ENCODE data around the gene TANC1. TPM values are rescaled to one million over a fixed set of nuclear protein-coding genes. Genes with fewer than 3 reads are reported as not detected.
A peak's percentile ranks its signal among the peaks of the same experiment; 100 is the strongest.

TANC1 gene
- total and polyA plus RNA-seq, 2 experiments from 2014 or later = 2.8 to 9.5 TPM

DNA sequence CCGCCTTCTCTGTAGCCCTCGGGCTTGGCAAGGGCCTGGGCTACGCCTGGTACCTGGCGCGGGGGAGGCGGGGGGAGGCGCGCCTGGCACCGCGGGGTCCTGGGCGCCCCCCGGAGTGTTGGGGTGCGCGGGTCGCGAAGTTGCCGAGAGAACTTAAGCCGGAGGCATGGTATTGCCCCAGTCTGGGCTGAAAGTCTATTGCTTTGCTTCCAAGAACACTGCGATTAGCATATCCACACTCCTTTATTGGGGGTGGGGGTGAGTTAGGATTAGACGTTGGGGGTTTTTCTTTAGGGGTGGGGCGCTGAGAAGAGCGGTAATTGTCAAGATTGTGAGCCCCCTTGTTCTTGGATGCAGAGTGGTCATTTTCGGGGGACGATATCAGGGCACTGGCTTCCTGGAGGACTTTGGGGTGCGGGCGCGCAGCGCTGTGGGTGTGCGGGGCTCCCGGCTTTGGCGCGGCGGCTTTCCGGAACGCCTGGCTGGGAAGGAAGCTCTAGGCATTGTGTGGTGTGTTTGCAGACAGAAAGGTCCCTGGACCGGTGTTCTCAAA lies 798 bp downstream of the TANC1 start:
- peak overlapping the region; percentile 98 for H2AFZ ChIP-seq
- peaks cover 6% of the 10 kb centered on the region for H3K4me1 ChIP-seq (ENCODE audit: insufficient read depth)
- peaks cover 42% of the 10 kb centered on the region for H3K27me3 Mint-ChIP-seq (ENCODE audit: insufficient read depth, low read depth, poor library complexity)
- H3K4me2 ChIP-seq = peak overlapping the region; percentile 98
- no peaks in the 10 kb centered on the region for H3K9me2 ChIP-seq (ENCODE audit: insufficient read depth)
- no peak overlapping the region for H3K27ac Mint-ChIP-seq
- H3K79me2 ChIP-seq (replicated peaks; ENCODE audit: insufficient read depth) = peaks cover 30% of the 10 kb centered on the region
- peak; percentile 41 for TF ChIP-seq EZH2 (IDR thresholded peaks at IDR 0.05; ENCODE audit: low read depth, unreplicated experiment)
- no peak for TF ChIP-seq CREB1 (CRISPR knock-in tag; IDR thresholded peaks at IDR 0.05; ENCODE audit: low read depth)
- no peak for TF ChIP-seq EZH2phosphoT487 (IDR thresholded peaks at IDR 0.05; ENCODE audit: unreplicated experiment)
- TF ChIP-seq, protein P1, sequence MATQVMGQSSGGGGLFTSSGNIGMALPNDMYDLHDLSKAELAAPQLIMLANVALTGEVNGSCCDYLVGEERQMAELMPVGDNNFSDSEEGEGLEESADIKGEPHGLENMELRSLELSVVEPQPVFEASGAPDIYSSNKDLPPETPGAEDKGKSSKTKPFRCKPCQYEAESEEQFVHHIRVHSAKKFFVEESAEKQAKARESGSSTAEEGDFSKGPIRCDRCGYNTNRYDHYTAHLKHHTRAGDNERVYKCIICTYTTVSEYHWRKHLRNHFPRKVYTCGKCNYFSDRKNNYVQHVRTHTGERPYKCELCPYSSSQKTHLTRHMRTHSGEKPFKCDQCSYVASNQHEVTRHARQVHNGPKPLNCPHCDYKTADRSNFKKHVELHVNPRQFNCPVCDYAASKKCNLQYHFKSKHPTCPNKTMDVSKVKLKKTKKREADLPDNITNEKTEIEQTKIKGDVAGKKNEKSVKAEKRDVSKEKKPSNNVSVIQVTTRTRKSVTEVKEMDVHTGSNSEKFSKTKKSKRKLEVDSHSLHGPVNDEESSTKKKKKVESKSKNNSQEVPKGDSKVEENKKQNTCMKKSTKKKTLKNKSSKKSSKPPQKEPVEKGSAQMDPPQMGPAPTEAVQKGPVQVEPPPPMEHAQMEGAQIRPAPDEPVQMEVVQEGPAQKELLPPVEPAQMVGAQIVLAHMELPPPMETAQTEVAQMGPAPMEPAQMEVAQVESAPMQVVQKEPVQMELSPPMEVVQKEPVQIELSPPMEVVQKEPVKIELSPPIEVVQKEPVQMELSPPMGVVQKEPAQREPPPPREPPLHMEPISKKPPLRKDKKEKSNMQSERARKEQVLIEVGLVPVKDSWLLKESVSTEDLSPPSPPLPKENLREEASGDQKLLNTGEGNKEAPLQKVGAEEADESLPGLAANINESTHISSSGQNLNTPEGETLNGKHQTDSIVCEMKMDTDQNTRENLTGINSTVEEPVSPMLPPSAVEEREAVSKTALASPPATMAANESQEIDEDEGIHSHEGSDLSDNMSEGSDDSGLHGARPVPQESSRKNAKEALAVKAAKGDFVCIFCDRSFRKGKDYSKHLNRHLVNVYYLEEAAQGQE (IDR thresholded peaks at IDR 0.05; ENCODE audit: unreplicated experiment) = no peak
- TF ChIP-seq NANOG (IDR thresholded peaks at IDR 0.05; ENCODE audit: borderline replicate concordance) = no peak
- H3F3A ChIP-seq (replicated peaks; ENCODE audit: low read depth) = no peaks in the 10 kb centered on the region; the same call in 1 of the 2 replicates
- peak overlapping the region; percentile 95 for H3K4me3 Mint-ChIP-seq
- H4K20me1 ChIP-seq (replicated peaks; ENCODE audit: insufficient read depth) = peaks cover 18% of the 10 kb centered on the region
- peak overlapping the region; percentile 87 for H3K4me3 ChIP-seq
- H3K27ac ChIP-seq (ENCODE audit: low read depth) = no peak overlapping the region
- no peaks in the 10 kb centered on the region; the same call in 1 of the 2 replicates for H3K36me3 ChIP-seq (ENCODE audit: insufficient read depth)
- H3K4me1 Mint-ChIP-seq = peaks cover 18% of the 10 kb centered on the region
- H3K36me3 Mint-ChIP-seq (ENCODE audit: low read depth) = no peaks in the 10 kb centered on the region
- no peaks in the 10 kb centered on the region for H3K9me3 Mint-ChIP-seq
- DNase-seq (ENCODE audit: low spot score) (peak; percentile 22), ATAC-seq (peak; percentile 14)
- peaks cover 65% of the 10 kb centered on the region for H3K27me3 ChIP-seq (ENCODE audit: insufficient read depth)

DNA sequence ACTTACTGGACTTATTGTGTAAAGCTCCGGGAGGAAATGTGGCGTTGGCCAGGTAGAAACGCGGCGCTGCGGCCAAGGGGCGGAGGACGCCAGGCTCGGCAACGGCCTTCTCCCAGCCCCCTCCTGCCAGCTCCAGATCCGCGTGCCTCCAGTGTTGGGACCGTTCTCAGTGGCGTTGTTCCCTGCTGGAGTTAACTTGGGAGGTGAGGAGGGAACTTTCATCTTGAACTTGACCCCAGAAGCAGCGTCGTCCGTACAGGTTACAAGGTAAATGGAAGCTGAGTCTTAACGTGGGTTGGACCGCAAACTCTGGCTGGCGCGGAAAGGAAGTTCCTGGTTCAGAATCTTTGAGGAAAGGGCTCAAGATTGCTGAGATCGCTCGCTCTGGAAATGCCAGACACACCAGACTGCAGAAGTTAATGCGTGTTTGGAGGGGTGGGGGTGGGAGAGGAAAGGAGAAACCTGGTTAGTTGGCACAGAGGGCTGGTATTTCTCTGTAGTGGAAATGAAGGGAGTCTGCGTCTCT lies 1.3 kb downstream of the TANC1 start:
- Mint-ChIP-seq H3K27me3 (ENCODE audit: insufficient read depth, low read depth, poor library complexity) (peaks cover 42% of the 10 kb centered on the region), H3K4me1 (peaks cover 18% of the 10 kb centered on the region), H3K27ac (no peak overlapping the region), H3K4me3 (peak overlapping the region; percentile 95), H3K9me3 (no peaks in the 10 kb centered on the region), H3K36me3 (ENCODE audit: low read depth) (no peaks in the 10 kb centered on the region)
- Histone ChIP-seq H3K79me2 (replicated peaks; ENCODE audit: insufficient read depth) (peaks cover 32% of the 10 kb centered on the region), H3K27me3 (ENCODE audit: insufficient read depth) (peaks cover 65% of the 10 kb centered on the region), H3K4me2 (peak overlapping the region; percentile 98), H3K4me1 (ENCODE audit: insufficient read depth) (peaks cover 6% of the 10 kb centered on the region), H3K27ac (ENCODE audit: low read depth) (no peak overlapping the region), H3K4me3 (peak overlapping the region; percentile 87), H2AFZ (peak overlapping the region; percentile 98), H3F3A (replicated peaks; ENCODE audit: low read depth) (no peaks in the 10 kb centered on the region; the same call in 1 of the 2 replicates), H3K36me3 (ENCODE audit: insufficient read depth) (no peaks in the 10 kb centered on the region; the same call in 1 of the 2 replicates), H4K20me1 (replicated peaks; ENCODE audit: insufficient read depth) (peaks cover 18% of the 10 kb centered on the region), H3K9me2 (ENCODE audit: insufficient read depth) (no peaks in the 10 kb centered on the region)
- ATAC-seq (peak; percentile 20), DNase-seq (ENCODE audit: low spot score) (peak; percentile 73)
- TF ChIP-seq POLR2AphosphoS5 (IDR thresholded peaks at IDR 0.05; ENCODE audit: low read depth) (0 out of 2 replicates have a peak, but pooled peaks have one; percentile 19), EZH2 (IDR thresholded peaks at IDR 0.05; ENCODE audit: low read depth, unreplicated experiment) (peak; percentile 23)
- TF ChIP-seq, protein P2, sequence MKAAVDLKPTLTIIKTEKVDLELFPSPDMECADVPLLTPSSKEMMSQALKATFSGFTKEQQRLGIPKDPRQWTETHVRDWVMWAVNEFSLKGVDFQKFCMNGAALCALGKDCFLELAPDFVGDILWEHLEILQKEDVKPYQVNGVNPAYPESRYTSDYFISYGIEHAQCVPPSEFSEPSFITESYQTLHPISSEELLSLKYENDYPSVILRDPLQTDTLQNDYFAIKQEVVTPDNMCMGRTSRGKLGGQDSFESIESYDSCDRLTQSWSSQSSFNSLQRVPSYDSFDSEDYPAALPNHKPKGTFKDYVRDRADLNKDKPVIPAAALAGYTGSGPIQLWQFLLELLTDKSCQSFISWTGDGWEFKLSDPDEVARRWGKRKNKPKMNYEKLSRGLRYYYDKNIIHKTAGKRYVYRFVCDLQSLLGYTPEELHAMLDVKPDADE (IDR thresholded peaks at IDR 0.05) = no peak
